ENCODE results near the gene ARL6IP6. TPM values are rescaled to one million over a fixed set of nuclear protein-coding genes. Genes with fewer than 3 reads are reported as not detected.

The ARL6IP6 gene
- total RNA-seq, 4 donors from 2014 or later, result 6.5 to 20.2 (median 12.8) TPM

- intact Hi-C loops (cut with DNase I), result no loop called here
- TF ChIP-seq CTCF (IDR thresholded peaks at IDR 0.05), result no peak
- no peak for TF ChIP-seq POLR2AphosphoS5 (IDR thresholded peaks at IDR 0.05)
- no peak for TF ChIP-seq POLR2A (IDR thresholded peaks at IDR 0.05; ENCODE audit: low read depth)
- TF ChIP-seq EP300 (IDR thresholded peaks at IDR 0.05), result no peak
- no peaks in the 10 kb centered on the region for H3K9me3 ChIP-seq
- no peak for DNase-seq (ENCODE audit: extremely low spot score)
- WGBS, result 98% methylated on average over 8 of the region's 9 CpGs
- H3K27me3 ChIP-seq, result no peaks in the 10 kb centered on the region
- no peak overlapping the region for H3K4me3 ChIP-seq
- peaks cover 9 to 40% (median 28%) of the 10 kb centered on the region in 4 donors for H3K36me3 ChIP-seq
- H3K27ac ChIP-seq (replicated peaks in 1 of 4), result no peak overlapping the region
- H3K4me1 ChIP-seq, result peaks cover 0 to 4% (median 0%) of the 10 kb centered on the region in 4 donors
These were observed 35.8 kb upstream of the ARL6IP6 start for GRCh38 chr2:152682663-152683062.

- Histone ChIP-seq H3K27me3 (no peaks in the 10 kb centered on the region), H3K4me3 (no peak overlapping the region), H3K36me3 (peaks cover 9 to 39% (median 29%) of the 10 kb centered on the region in 4 donors), H3K4me1 (peaks cover 0 to 4% (median 0%) of the 10 kb centered on the region in 4 donors), H3K27ac (replicated peaks in 1 of 4) (no peak overlapping the region), H3K9me3 (no peaks in the 10 kb centered on the region)
- DNase-seq (ENCODE audit: extremely low spot score), result no peak
- TF ChIP-seq EP300 (IDR thresholded peaks at IDR 0.05), result no peak
- no peak for TF ChIP-seq CTCF (IDR thresholded peaks at IDR 0.05)
- TF ChIP-seq POLR2AphosphoS5 (IDR thresholded peaks at IDR 0.05), result no peak
- TF ChIP-seq POLR2A (IDR thresholded peaks at IDR 0.05; ENCODE audit: low read depth), result no peak
- intact Hi-C loops (cut with DNase I), result no loop called here
These were observed 35.0 kb upstream of the ARL6IP6 start for GRCh38 chr2:152683400-152683799.

- TF ChIP-seq CTCF (IDR thresholded peaks at IDR 0.05) (no peak), POLR2A (IDR thresholded peaks at IDR 0.05; ENCODE audit: low read depth) (no peak), POLR2AphosphoS5 (IDR thresholded peaks at IDR 0.05) (no peak), EP300 (IDR thresholded peaks at IDR 0.05) (no peak)
- H3K27me3 ChIP-seq, result no peaks in the 10 kb centered on the region
- H3K4me1 ChIP-seq, result peaks cover 0 to 4% (median 0%) of the 10 kb centered on the region in 4 donors
- intact Hi-C loops (cut with DNase I), result no loop called here
- H3K9me3 ChIP-seq, result no peaks in the 10 kb centered on the region
- peaks cover 0 to 14% (median 6%) of the 10 kb centered on the region in 4 donors for H3K36me3 ChIP-seq
- no peak for DNase-seq (ENCODE audit: extremely low spot score)
- H3K4me3 ChIP-seq, result no peak overlapping the region
- H3K27ac ChIP-seq (replicated peaks in 1 of 4), result no peak overlapping the region
These were observed 32.1 kb upstream of the ARL6IP6 start for GRCh38 chr2:152686321-152686720.

GRCh38 chr2:152693033-152693432 lies 25.4 kb upstream of the ARL6IP6 start:
- peaks cover 0 to 5% (median 0%) of the 10 kb centered on the region in 4 donors for H3K4me1 ChIP-seq
- H3K36me3 ChIP-seq, result peaks cover 0 to 25% (median 14%) of the 10 kb centered on the region in 4 donors
- 96% methylated on average over 4 of the region's 4 CpGs for WGBS
- no peak overlapping the region for H3K4me3 ChIP-seq
- intact Hi-C loops (cut with DNase I), result no loop called here
- TF ChIP-seq POLR2AphosphoS5 (IDR thresholded peaks at IDR 0.05), result no peak
- no peak for TF ChIP-seq CTCF (IDR thresholded peaks at IDR 0.05)
- TF ChIP-seq EP300 (IDR thresholded peaks at IDR 0.05), result no peak
- TF ChIP-seq POLR2A (IDR thresholded peaks at IDR 0.05; ENCODE audit: low read depth), result no peak
- no peaks in the 10 kb centered on the region for H3K9me3 ChIP-seq
- H3K27me3 ChIP-seq, result no peaks in the 10 kb centered on the region
- no peak overlapping the region for H3K27ac ChIP-seq (replicated peaks in 1 of 4)
- DNase-seq (ENCODE audit: extremely low spot score), result no peak

- Histone ChIP-seq H3K36me3 (peaks cover 0 to 24% (median 13%) of the 10 kb centered on the region in 4 donors), H3K4me1 (peaks cover 0 to 5% (median 0%) of the 10 kb centered on the region in 4 donors), H3K27ac (replicated peaks in 1 of 4) (peak overlapping the region in 3 of 4 donors; percentile 22 to 52 (median 26)), H3K9me3 (no peaks in the 10 kb centered on the region), H3K27me3 (no peaks in the 10 kb centered on the region), H3K4me3 (peak overlapping the region; percentile 17 to 34 (median 30))
- no peak for DNase-seq (ENCODE audit: extremely low spot score)
- intact Hi-C loops (cut with DNase I), result no loop called here
- 61% methylated on average over 8 of the region's 8 CpGs for WGBS
- TF ChIP-seq EP300 (IDR thresholded peaks at IDR 0.05) (no peak), CTCF (IDR thresholded peaks at IDR 0.05) (no peak), POLR2A (IDR thresholded peaks at IDR 0.05; ENCODE audit: low read depth) (no peak), POLR2AphosphoS5 (IDR thresholded peaks at IDR 0.05) (no peak)
These were observed 24.2 kb upstream of the ARL6IP6 start for GRCh38 chr2:152694161-152694661.

Data from esophagus muscularis mucosa (tissue), 4 donors.